Ascending aorta (tissue), 2 donors: ENCODE data around the gene SCEL. TPM values are rescaled to one million over a fixed set of nuclear protein-coding genes. Genes with fewer than 3 reads are reported as not detected.
A peak's percentile ranks its signal among the peaks of the same experiment; 100 is the strongest.

Experiments
- DNase-seq, 2 donors: peaks; one replicate each; pipeline ENCODE4 v3.0.0-alpha.2; 2019; ENCODE audit warnings: low spot score in 2 of 2
- H3K27ac ChIP-seq, 2 donors: fragments of 200-600 bp; sonication (generic); one replicate each; pipeline ENCODE4 v1.5.1; 2016 to 2017; ENCODE audit warnings: mild to moderate bottlenecking in 1 of 2
- H3K27me3 ChIP-seq: fragments of 200-600 bp; sonication (generic); one replicate; pipeline ENCODE4 v1.5.1; 2017
- H3K36me3 ChIP-seq, 2 donors: fragments of 200-600 bp; sonication (generic); one replicate each; pipeline ENCODE4 v1.5.1; 2016
- H3K4me1 ChIP-seq, 2 donors: fragments of 200-600 bp; sonication (generic); one replicate each; pipeline ENCODE4 v1.5.1; 2016 to 2017; ENCODE audit warnings: mild to moderate bottlenecking in 1 of 2
- H3K4me3 ChIP-seq, 2 donors: fragments of 200-600 bp; sonication (generic); one replicate each; pipeline ENCODE4 v1.5.1; 2016 to 2017; ENCODE audit warnings: mild to moderate bottlenecking in 1 of 2
- H3K9me3 ChIP-seq, 2 donors: fragments of 200-600 bp; sonication (generic); one replicate each; pipeline ENCODE4 v1.5.1; 2016
- intact Hi-C: fragments of 100-400 bp; cut with DNase I; formaldehyde crosslinking; loops from one replicate; pipeline ENCODE4 v1.15.1; 2023
- total RNA-seq: library from RNA; depleted of rRNA; stranded (reverse); fragments of >200 nt; gene quantifications from one replicate; pipeline ENCODE4 v1.1.0, GENCODE V29; 2016
- TF ChIP-seq, protein P1 (sequence below), 3 experiments: fragments of 200-600 bp in 2 of 3; fragments of 450-650 bp in 1 of 3; sonication (generic) in 2 of 3; IDR thresholded peaks; one replicate each; pipeline ENCODE4 v1.5.1; 2016 to 2019; ENCODE audit warnings: antibody characterized with exemption in 3 of 3, mild to moderate bottlenecking in 1 of 3, moderate library complexity in 1 of 3

Gene SCEL
- total RNA-seq, 1 donor from 2014 or later, result not detected

DNA sequence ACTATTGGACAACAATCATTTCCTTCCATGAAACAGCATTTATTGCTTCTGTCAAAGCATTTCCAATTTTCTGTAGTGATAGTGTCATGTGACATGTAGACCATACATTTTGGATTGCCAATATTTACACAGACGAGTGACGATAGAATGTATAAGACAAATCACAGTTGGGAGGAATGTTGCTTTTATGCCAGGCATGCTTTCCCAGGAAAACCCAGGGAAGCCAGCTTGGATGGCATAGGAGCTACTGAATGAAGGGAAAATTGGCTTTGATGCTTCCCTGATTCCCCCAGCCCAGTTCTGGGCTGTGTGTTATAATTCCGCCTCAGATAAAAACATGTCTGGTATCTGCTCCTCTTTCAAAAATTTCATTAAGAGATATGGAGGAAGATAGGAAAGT, 22.5 kb downstream of the SCEL start:
- H3K4me3 ChIP-seq, result no peak overlapping the region
- DNase-seq, result no peak
- H3K36me3 ChIP-seq, result no peaks in the 10 kb centered on the region
- no peak overlapping the region for H3K27ac ChIP-seq
- no peaks in the 10 kb centered on the region for H3K27me3 ChIP-seq
- H3K4me1 ChIP-seq, result no peaks in the 10 kb centered on the region
- TF ChIP-seq, protein P1, sequence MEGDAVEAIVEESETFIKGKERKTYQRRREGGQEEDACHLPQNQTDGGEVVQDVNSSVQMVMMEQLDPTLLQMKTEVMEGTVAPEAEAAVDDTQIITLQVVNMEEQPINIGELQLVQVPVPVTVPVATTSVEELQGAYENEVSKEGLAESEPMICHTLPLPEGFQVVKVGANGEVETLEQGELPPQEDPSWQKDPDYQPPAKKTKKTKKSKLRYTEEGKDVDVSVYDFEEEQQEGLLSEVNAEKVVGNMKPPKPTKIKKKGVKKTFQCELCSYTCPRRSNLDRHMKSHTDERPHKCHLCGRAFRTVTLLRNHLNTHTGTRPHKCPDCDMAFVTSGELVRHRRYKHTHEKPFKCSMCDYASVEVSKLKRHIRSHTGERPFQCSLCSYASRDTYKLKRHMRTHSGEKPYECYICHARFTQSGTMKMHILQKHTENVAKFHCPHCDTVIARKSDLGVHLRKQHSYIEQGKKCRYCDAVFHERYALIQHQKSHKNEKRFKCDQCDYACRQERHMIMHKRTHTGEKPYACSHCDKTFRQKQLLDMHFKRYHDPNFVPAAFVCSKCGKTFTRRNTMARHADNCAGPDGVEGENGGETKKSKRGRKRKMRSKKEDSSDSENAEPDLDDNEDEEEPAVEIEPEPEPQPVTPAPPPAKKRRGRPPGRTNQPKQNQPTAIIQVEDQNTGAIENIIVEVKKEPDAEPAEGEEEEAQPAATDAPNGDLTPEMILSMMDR (IDR thresholded peaks at IDR 0.05), result no peak
- no peaks in the 10 kb centered on the region for H3K9me3 ChIP-seq
- intact Hi-C loops, result no loop called here

DNA sequence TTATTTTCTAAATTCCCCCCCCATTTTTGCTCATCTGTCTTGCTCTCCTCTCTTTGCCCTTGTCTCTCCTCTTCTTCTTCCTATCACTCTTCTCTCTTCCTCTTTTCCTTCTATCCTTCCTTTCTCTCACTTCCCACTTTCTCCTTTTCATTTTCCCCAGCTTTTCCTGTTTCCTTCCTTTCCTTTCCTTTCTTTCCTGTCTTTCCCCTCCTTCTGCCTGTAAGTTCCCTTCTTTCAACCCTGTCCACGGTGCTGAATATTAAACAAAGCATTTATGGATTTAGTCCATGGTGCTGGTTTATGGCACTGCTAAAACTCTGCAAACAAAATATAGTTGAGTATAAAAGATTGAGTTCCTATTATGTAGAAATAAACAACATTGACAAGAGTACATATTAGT, 27.6 kb downstream of the SCEL start:
- Histone ChIP-seq H3K9me3 (no peaks in the 10 kb centered on the region), H3K4me3 (no peak overlapping the region), H3K27ac (no peak overlapping the region), H3K4me1 (no peaks in the 10 kb centered on the region), H3K36me3 (no peaks in the 10 kb centered on the region), H3K27me3 (no peaks in the 10 kb centered on the region)
- DNase-seq, result no peak
- TF ChIP-seq, protein P1 (IDR thresholded peaks at IDR 0.05), result no peak
- intact Hi-C loops, result no loop called here

DNA sequence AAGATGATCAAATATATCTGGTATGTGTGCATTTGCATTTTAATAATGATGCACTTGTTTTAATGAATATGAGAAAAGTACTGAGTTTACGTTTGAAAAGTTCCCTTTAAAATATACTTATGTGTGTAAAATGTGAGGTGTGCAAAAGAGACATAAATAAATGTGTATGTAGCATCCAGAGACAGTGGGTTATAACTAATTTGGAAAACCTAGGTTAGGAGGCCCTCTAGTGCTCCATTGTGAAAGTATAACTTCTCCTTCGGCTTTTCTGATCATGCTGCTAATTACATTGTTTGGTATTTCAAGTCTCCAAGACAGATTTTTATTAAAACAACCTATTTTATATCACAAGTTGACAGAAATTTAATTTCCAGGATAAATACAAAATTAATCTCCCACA, 30.1 kb downstream of the SCEL start:
- intact Hi-C loops, result no loop called here
- Histone ChIP-seq H3K27me3 (no peaks in the 10 kb centered on the region), H3K4me3 (no peak overlapping the region), H3K4me1 (no peaks in the 10 kb centered on the region), H3K27ac (no peak overlapping the region), H3K36me3 (no peaks in the 10 kb centered on the region), H3K9me3 (no peaks in the 10 kb centered on the region)
- DNase-seq, result no peak
- TF ChIP-seq, protein P1 (IDR thresholded peaks at IDR 0.05), result peak in 2 of 3 experiments; percentile 5 to 16

DNA sequence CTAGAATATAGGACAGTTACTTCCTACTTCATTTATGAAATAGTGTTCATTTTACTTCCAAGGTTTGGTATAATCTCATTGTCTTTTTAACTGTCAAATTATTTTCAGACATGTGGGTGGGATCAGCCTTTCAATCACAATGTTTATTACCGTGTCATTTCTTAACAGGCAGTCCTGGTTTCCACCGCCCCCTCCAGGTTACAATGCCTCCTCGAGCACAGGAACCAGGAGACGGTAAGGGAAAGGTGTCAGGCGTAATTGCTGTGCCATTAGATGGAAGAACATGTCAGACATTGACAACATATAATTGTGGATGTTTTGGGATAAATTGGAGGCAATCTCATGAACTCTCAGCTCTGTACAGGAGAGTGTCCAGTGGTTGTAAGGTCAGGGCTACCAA, 36.5 kb downstream of the SCEL start:
- Histone ChIP-seq H3K4me1 (no peaks in the 10 kb centered on the region), H3K36me3 (no peaks in the 10 kb centered on the region), H3K27ac (no peak overlapping the region), H3K27me3 (no peaks in the 10 kb centered on the region), H3K4me3 (no peak overlapping the region), H3K9me3 (no peaks in the 10 kb centered on the region)
- TF ChIP-seq, protein P1 (IDR thresholded peaks at IDR 0.05), result no peak
- intact Hi-C loops, result no loop called here
- no peak for DNase-seq

DNA sequence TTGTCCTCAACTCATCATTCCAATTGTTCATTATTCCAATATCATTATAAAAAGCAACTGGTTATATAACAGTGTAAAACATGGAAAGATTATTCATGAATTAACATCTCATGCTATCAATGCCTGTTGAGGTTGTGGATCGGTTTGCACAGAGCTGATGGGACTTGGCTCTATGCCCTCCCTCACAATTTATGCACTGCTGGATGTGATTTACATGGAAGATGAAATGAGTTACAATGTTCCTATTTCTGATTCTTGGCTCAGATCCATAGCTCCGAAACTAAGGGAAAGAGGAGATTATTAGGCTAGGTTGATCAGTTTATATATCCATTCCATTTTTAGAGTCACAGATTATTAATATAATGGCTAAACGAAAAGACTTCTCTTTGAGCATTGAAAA, 38.6 kb downstream of the SCEL start:
- no peaks in the 10 kb centered on the region for H3K36me3 ChIP-seq
- TF ChIP-seq, protein P1 (IDR thresholded peaks at IDR 0.05), result no peak

DNA sequence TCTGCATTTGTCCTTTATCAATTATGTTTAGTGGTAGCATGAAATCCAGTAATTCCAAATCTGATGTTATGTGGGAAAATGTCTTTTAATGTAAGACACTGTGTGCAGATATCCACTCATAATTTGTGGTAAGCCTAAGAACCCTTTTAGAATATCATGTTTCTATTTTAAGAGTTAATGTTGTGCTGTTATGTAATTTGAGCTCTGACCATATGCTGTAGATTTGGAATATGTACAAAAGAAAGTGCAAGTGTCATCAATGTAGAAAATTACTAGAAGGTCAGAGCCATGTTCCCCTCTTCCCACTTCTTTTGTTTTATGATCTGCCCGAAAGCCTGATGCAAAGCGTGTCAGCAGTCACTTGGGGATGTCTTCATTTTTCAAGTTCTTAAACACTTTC, 44.5 kb downstream of the SCEL start:
- no peak overlapping the region for H3K27ac ChIP-seq
- no peak for DNase-seq
- H3K36me3 ChIP-seq, result no peaks in the 10 kb centered on the region
- intact Hi-C loops, result no loop called here
- TF ChIP-seq, protein P1 (IDR thresholded peaks at IDR 0.05), result no peak
- H3K4me3 ChIP-seq, result no peak overlapping the region
- H3K9me3 ChIP-seq, result no peaks in the 10 kb centered on the region
- H3K4me1 ChIP-seq, result no peaks in the 10 kb centered on the region
- H3K27me3 ChIP-seq, result no peaks in the 10 kb centered on the region

More for the DNA sequence above, 38.6 kb downstream of the SCEL start:
- intact Hi-C loops, result no loop called here
- DNase-seq, result no peak
- Histone ChIP-seq H3K9me3 (no peaks in the 10 kb centered on the region), H3K27ac (no peak overlapping the region), H3K4me3 (no peak overlapping the region), H3K4me1 (no peaks in the 10 kb centered on the region), H3K27me3 (no peaks in the 10 kb centered on the region)
